HepG2 (cell line): ENCODE results near the gene ANKRD1.

ENCODE experiments used
- EZH2 ChIP-seq: conservative IDR thresholded peaks from 2 replicates; pipeline ENCODE4 v1.6.1; 2012; ENCODE audit warnings: mild to moderate bottlenecking, low read depth, low read length, moderate library complexity
- SMC3 ChIP-seq: IDR thresholded peaks from 2 replicates; pipeline ENCODE4 v1.6.1; 2011; ENCODE audit warnings: low read length, improper control_type of control experiment
- SNAPC4 ChIP-seq: sonication (generic); formaldehyde crosslinking; IDR thresholded peaks from 2 replicates; pipeline ENCODE4 v1.4.0; 2020; ENCODE audit warnings: mild to moderate bottlenecking, missing genetic modification reagents
- TCF7 ChIP-seq: sonication (generic); IDR thresholded peaks from 2 replicates; pipeline ENCODE4 v1.6.1; 2016; ENCODE audit warnings: antibody characterized with exemption, low read depth

DNA sequence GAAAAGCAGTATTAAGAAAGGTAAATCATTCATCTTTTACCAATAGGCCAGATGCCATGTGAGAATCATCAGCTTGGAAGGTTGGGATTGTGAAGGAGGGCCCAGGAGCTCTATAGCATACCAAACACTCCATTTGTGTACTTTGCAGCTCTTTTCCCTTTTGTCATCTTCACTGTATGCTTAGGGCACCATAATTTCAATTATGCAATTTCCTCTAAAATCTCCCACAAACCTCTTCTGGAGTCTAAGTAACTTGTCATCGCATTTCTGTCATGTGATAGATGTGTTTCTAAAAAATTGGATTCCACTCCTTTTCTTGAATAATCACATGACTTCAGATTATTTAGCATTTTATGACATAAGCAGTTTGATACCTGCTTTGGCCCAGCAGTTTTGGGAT lies 31.3 kb downstream of the ANKRD1 start:
- TF ChIP-seq SMC3 (no peak), TCF7 (no peak), EZH2 (no peak), SNAPC4 (no peak)
